Right renal pelvis (tissue), 4 donors: ENCODE measurements around the gene RGCC. TPM values are rescaled to one million over a fixed set of nuclear protein-coding genes. Genes with fewer than 3 reads are reported as not detected.
"Not testable (repeated sequence)": the region's sequence is repeated elsewhere in the genome, so short reads cannot be mapped to it uniquely, and the experiment has no call there.

Experiments
- DNase-seq, 4 donors: peaks; one replicate each; pipeline ENCODE4 v3.0.0-alpha.2; 2013; ENCODE audit warnings: low read depth in 4 of 4, low spot score in 3 of 4, missing footprints in 1 of 4
- polyA plus RNA-seq, 4 donors: library from polyadenylated mRNA; unstranded; fragments of 120-200 nt; gene quantifications; one replicate each; pipeline ENCODE4 v1.2.1, GENCODE V29; 2013; ENCODE audit not compliant: insufficient read length in 4 of 4

RGCC gene
- 10 to 100 TPM; 11.1 to 14.6 (median 11.9) TPM for polyA plus RNA-seq

- peak in 1 of 4 donors; percentile 28 for DNase-seq
Measured at GRCh38 chr13:41456768-41457588, at the start of gene RGCC. Gene RGCC, plus strand, starts transcription at chr13:41457550. Its CDS starts 158 bp downstream, at chr13:41457708.

- DNase-seq: no peak
Measured at GRCh38 chr13:41408121-41408520, 49.2 kb upstream of the RGCC start.

- DNase-seq: no peak
Measured at GRCh38 chr13:41408746-41409145, 48.6 kb upstream of the RGCC start.

GRCh38 chr13:41409611-41410010 lies 47.7 kb upstream of the RGCC start:
- no peak for DNase-seq

GRCh38 chr13:41411060-41411459 lies 46.3 kb upstream of the RGCC start:
- no peak for DNase-seq

- DNase-seq: peak in 1 of 4 donors; percentile 30
Measured at GRCh38 chr13:41411522-41411921, 45.8 kb upstream of the RGCC start.

GRCh38 chr13:41413872-41414271 lies 43.5 kb upstream of the RGCC start:
- DNase-seq: no peak

- no peak for DNase-seq
Measured at GRCh38 chr13:41416276-41416675, 41.1 kb upstream of the RGCC start.

GRCh38 chr13:41418027-41418426 lies 39.3 kb upstream of the RGCC start:
- peak in 1 of 4 donors; percentile 56 for DNase-seq

- no peak for DNase-seq
Measured at GRCh38 chr13:41418731-41419130, 38.6 kb upstream of the RGCC start.

GRCh38 chr13:41419206-41419605 lies 38.1 kb upstream of the RGCC start:
- DNase-seq: no peak

- no peak for DNase-seq
Measured at GRCh38 chr13:41420146-41420545, 37.2 kb upstream of the RGCC start.

- not testable (repeated sequence) for DNase-seq
Measured at GRCh38 chr13:41421330-41421729, 36.0 kb upstream of the RGCC start.

- DNase-seq: not testable (repeated sequence)
Measured at GRCh38 chr13:41421983-41422382, 35.4 kb upstream of the RGCC start.

- DNase-seq: not testable (repeated sequence)
Measured at GRCh38 chr13:41423259-41423658, 34.1 kb upstream of the RGCC start.

GRCh38 chr13:41424675-41425074 lies 32.7 kb upstream of the RGCC start:
- not testable (repeated sequence) for DNase-seq

GRCh38 chr13:41426047-41426446 lies 31.3 kb upstream of the RGCC start:
- DNase-seq: no peak

GRCh38 chr13:41427666-41428065 lies 29.7 kb upstream of the RGCC start:
- DNase-seq: no peak

GRCh38 chr13:41428155-41428554 lies 29.2 kb upstream of the RGCC start:
- DNase-seq: no peak

GRCh38 chr13:41434030-41434429 lies 23.3 kb upstream of the RGCC start:
- not testable (repeated sequence) for DNase-seq

- no peak for DNase-seq
Measured at GRCh38 chr13:41434831-41435520, 22.4 kb upstream of the RGCC start.

- no peak for DNase-seq
Measured at GRCh38 chr13:41443969-41444368, 13.4 kb upstream of the RGCC start.
